Muscle of leg (tissue), 11 donors: ENCODE results near the gene ADGRL3. TPM values are rescaled to one million over a fixed set of nuclear protein-coding genes. Genes with fewer than 3 reads are reported as not detected.
"Not testable (repeated sequence)": the region's sequence is repeated elsewhere in the genome, so short reads cannot be mapped to it uniquely, and the experiment has no call there.

Experiments used
- DNase-seq: peaks from one replicate; pipeline ENCODE4 v3.0.0; 2013
- H3K27ac ChIP-seq: one replicate; pipeline ENCODE4 v1.5.1; 2013; ENCODE audit warnings: mild to moderate bottlenecking, low read length, control low read depth
- H3K27me3 ChIP-seq: one replicate; pipeline ENCODE4 v1.6.1; 2013; ENCODE audit warnings: low read length; ENCODE audit not compliant: control insufficient read depth, insufficient read depth
- H3K36me3 ChIP-seq: one replicate; pipeline ENCODE4 v1.6.1; 2013; ENCODE audit warnings: low read length; ENCODE audit not compliant: control insufficient read depth, insufficient read depth
- H3K4me1 ChIP-seq: one replicate; pipeline ENCODE4 v1.6.1; 2013; ENCODE audit warnings: low read length; ENCODE audit not compliant: control insufficient read depth, insufficient read depth
- H3K4me3 ChIP-seq: one replicate; pipeline ENCODE4 v1.5.1; 2013; ENCODE audit warnings: low read length, control low read depth
- H3K9me3 ChIP-seq: replicated peaks from 2 replicates; pipeline ENCODE4 v1.6.1; 2013; ENCODE audit warnings: low read depth, low read length; ENCODE audit not compliant: control insufficient read depth
- WGBS: methylation state at CpG from one replicate; pipeline ENCODE4 v1.1.5; 2013; ENCODE audit warnings: missing lambda C conversion rate; ENCODE audit not compliant: insufficient coverage; 5-methylcytosine and 5-hydroxymethylcytosine counted together
- polyA plus RNA-seq, 8 donors: library from polyadenylated mRNA; unstranded; fragments of 120-200 nt; gene quantifications; one replicate each; pipeline versions ENCODE4 v1.2.1 to v1.2.3, GENCODE V29; 2013; ENCODE audit warnings: inconsistent platforms in 1 of 8, low replicate concordance in 1 of 8; ENCODE audit not compliant: insufficient read length in 8 of 8, insufficient read depth in 1 of 8
- total RNA-seq: library from RNA; stranded (reverse); fragments of 120-200 nt; gene quantifications from one replicate; pipeline ENCODE4 v1.2.4, GENCODE V29; 2013

The ADGRL3 gene
- total and polyA plus RNA-seq, 9 donors, result 11.8 to 40.7 (median 24.8) TPM

- H3K4me3 ChIP-seq, result no peak overlapping the region
- peaks cover 3% of the 10 kb centered on the region for H3K9me3 ChIP-seq
- no peaks in the 10 kb centered on the region for H3K27me3 ChIP-seq
- no CpG with 5 or more reads among the region's 4 CpGs for WGBS
- H3K4me1 ChIP-seq, result peaks cover 2% of the 10 kb centered on the region
- H3K36me3 ChIP-seq, result no peaks in the 10 kb centered on the region
- H3K27ac ChIP-seq, result peak overlapping the region; percentile 72
- DNase-seq, result peak; percentile 95
These were observed 541.4 kb downstream of the ADGRL3 start for GRCh38 chr4:61741327-61742096.

DNA sequence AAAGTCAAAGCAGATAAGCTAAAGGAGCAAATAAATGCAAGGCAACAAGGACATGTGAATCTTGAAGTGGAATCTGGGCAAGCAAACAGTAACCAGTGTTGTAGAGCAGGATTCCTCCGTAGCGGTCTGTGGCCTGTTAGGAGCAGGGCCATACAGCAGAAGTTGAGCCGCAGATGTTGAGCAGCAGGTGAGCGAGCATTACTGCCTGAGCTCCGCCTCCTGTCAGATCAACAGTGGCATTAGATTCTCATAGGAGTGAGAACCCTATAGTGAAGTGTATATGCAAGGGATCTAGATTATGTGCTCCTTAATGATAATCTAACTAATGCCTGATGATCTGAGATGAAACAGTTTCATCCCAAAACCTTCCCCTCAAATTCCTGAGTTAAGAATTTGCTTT, 550.7 kb downstream of the ADGRL3 start:
- no peak overlapping the region for H3K27ac ChIP-seq
- no peak for DNase-seq
- H3K4me1 ChIP-seq, result no peaks in the 10 kb centered on the region
- H3K36me3 ChIP-seq, result no peaks in the 10 kb centered on the region
- H3K9me3 ChIP-seq, result no peaks in the 10 kb centered on the region
- no peaks in the 10 kb centered on the region for H3K27me3 ChIP-seq
- 95% methylated on average over 5 of the region's 5 CpGs for WGBS
- H3K4me3 ChIP-seq, result no peak overlapping the region

- H3K9me3 ChIP-seq, result no peaks in the 10 kb centered on the region
- WGBS, result no CpG with 5 or more reads among the region's 2 CpGs
- no peak overlapping the region for H3K27ac ChIP-seq
- H3K36me3 ChIP-seq, result no peaks in the 10 kb centered on the region
- H3K4me1 ChIP-seq, result no peaks in the 10 kb centered on the region
- H3K4me3 ChIP-seq, result no peak overlapping the region
- DNase-seq, result no peak
- no peaks in the 10 kb centered on the region for H3K27me3 ChIP-seq
These were observed 552.5 kb downstream of the ADGRL3 start for GRCh38 chr4:61752617-61753016.

GRCh38 chr4:61753739-61754138, 553.6 kb downstream of the ADGRL3 start:
- no peak for DNase-seq
- WGBS, result no CpG with 5 or more reads among the region's 3 CpGs
- H3K36me3 ChIP-seq, result no peaks in the 10 kb centered on the region
- H3K27me3 ChIP-seq, result no peaks in the 10 kb centered on the region
- H3K4me3 ChIP-seq, result no peak overlapping the region
- no peak overlapping the region for H3K27ac ChIP-seq
- no peaks in the 10 kb centered on the region for H3K4me1 ChIP-seq
- peaks cover 2% of the 10 kb centered on the region for H3K9me3 ChIP-seq

GRCh38 chr4:61756937-61757336, 556.8 kb downstream of the ADGRL3 start:
- 100% methylated on average over 4 of the region's 5 CpGs for WGBS
- peaks cover 10% of the 10 kb centered on the region for H3K9me3 ChIP-seq
- DNase-seq, H3K27ac ChIP-seq, H3K27me3 ChIP-seq, H3K4me1 ChIP-seq, H3K4me3 ChIP-seq, H3K36me3 ChIP-seq: not testable (repeated sequence)

GRCh38 chr4:61757983-61758382, 557.9 kb downstream of the ADGRL3 start:
- not testable (repeated sequence) for H3K4me3 ChIP-seq, H3K36me3 ChIP-seq, DNase-seq, H3K27me3 ChIP-seq, H3K4me1 ChIP-seq, H3K27ac ChIP-seq
- H3K9me3 ChIP-seq, result peaks cover 10% of the 10 kb centered on the region
- WGBS, result no CpG with 5 or more reads among the region's 1 CpG

GRCh38 chr4:61758596-61758995, 558.5 kb downstream of the ADGRL3 start:
- not testable (repeated sequence) for H3K27me3 ChIP-seq, H3K36me3 ChIP-seq, H3K27ac ChIP-seq, H3K4me3 ChIP-seq, DNase-seq, H3K4me1 ChIP-seq
- peaks cover 10% of the 10 kb centered on the region for H3K9me3 ChIP-seq
- no CpG with 5 or more reads among the region's 1 CpG for WGBS

DNA sequence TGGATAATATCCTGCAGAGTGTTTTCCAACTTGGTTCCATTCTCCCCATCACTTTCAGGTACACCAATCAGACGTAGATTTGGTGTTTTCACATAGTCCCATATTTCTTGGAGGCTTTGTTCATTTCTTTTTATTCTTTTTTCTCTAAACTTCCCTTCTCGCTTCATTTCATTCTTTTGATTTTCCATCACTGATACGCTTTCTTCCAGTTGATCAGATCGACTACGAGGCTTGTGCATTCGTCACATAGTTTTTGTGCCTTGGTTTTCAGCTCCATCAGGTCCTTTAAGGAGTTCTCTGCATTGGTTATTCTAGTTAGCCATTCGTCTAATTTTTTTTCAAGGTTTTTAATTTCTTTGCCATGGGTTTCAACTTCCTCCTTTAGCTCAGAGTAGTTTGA, 559.1 kb downstream of the ADGRL3 start:
- not testable (repeated sequence) for H3K27me3 ChIP-seq, H3K4me3 ChIP-seq, H3K4me1 ChIP-seq, H3K36me3 ChIP-seq, H3K27ac ChIP-seq, DNase-seq
- WGBS, result 92% methylated on average over 5 of the region's 7 CpGs
- H3K9me3 ChIP-seq, result peaks cover 10% of the 10 kb centered on the region

- H3K9me3 ChIP-seq, result peaks cover 10% of the 10 kb centered on the region
- H3K4me3 ChIP-seq, H3K27ac ChIP-seq, H3K27me3 ChIP-seq, DNase-seq, H3K36me3 ChIP-seq, H3K4me1 ChIP-seq: not testable (repeated sequence)
- WGBS, result 94% methylated on average over 4 of the region's 4 CpGs
These were observed 559.8 kb downstream of the ADGRL3 start for GRCh38 chr4:61759885-61760284.

DNA sequence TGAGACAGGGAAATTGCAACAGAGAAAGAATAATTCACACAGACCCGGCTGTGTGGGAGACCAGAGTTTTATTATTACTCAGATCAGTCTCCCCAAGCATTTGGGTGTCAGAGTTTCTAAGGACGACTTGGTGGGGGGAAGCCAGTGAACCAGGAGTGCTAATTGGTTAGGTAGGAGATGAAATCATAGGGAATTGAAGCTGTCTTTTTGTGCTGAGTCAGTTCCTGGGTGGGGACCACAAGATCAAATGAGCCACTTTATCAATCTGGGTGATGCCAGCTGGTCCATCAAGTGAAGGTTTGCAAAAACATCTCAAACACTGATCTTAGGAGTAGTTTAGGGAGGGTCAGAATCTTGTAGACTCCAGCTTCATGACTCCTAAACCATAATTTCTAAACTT, 560.7 kb downstream of the ADGRL3 start:
- no peak for DNase-seq
- Histone ChIP-seq H3K9me3 (peaks cover 10% of the 10 kb centered on the region), H3K4me3 (no peak overlapping the region), H3K36me3 (no peaks in the 10 kb centered on the region), H3K4me1 (no peaks in the 10 kb centered on the region), H3K27ac (no peak overlapping the region), H3K27me3 (no peaks in the 10 kb centered on the region)
- no CpG with 5 or more reads among the region's 2 CpGs for WGBS
